BLaER1 treated with 17β-estradiol and CSF1 and Interleukin-3, amounts not matched to agents 10 nM and 100 nM (cell line): ENCODE data around the gene ZNF222.

Experiments used
- H3K27ac ChIP-seq, 11 experiments: shearing (Covaris generic); formaldehyde crosslinking; 2 replicates each; pipeline ENCODE4 v1.8.1; 2022
- H3K27me3 ChIP-seq, 11 experiments: shearing (Covaris generic); formaldehyde crosslinking; 2 replicates each; pipeline ENCODE4 v1.8.1; 2022
- H3K36me3 ChIP-seq, 11 experiments: shearing (Covaris generic); formaldehyde crosslinking; 2 replicates each; pipeline ENCODE4 v1.8.1; 2022
- H3K4me1 ChIP-seq, 10 experiments: shearing (Covaris generic); formaldehyde crosslinking; 2 replicates each; pipeline ENCODE4 v1.8.1; 2022
- H3K4me2 ChIP-seq, 11 experiments: shearing (Covaris generic); formaldehyde crosslinking; 2 replicates each; pipeline ENCODE4 v1.8.1; 2022
- H3K4me3 ChIP-seq, 10 experiments: shearing (Covaris generic); formaldehyde crosslinking; 2 replicates each; pipeline ENCODE4 v1.8.1; 2022
- H3K9ac ChIP-seq, 11 experiments: shearing (Covaris generic); formaldehyde crosslinking; 2 replicates each; pipeline ENCODE4 v1.8.1; 2022
- H3K9me3 ChIP-seq, 11 experiments: shearing (Covaris generic); formaldehyde crosslinking; replicated peaks in 1 of 11; 2 replicates each; pipeline ENCODE4 v1.8.1; 2022
- H4K20me1 ChIP-seq, 11 experiments: shearing (Covaris generic); formaldehyde crosslinking; 2 replicates each; pipeline ENCODE4 v1.8.1; 2022
- Cebpa-rat ChIP-seq, 11 experiments: shearing (Covaris generic); IDR thresholded peaks; 2 replicates each; pipeline ENCODE4 v1.8.1; 2022

The ZNF222 gene

DNA sequence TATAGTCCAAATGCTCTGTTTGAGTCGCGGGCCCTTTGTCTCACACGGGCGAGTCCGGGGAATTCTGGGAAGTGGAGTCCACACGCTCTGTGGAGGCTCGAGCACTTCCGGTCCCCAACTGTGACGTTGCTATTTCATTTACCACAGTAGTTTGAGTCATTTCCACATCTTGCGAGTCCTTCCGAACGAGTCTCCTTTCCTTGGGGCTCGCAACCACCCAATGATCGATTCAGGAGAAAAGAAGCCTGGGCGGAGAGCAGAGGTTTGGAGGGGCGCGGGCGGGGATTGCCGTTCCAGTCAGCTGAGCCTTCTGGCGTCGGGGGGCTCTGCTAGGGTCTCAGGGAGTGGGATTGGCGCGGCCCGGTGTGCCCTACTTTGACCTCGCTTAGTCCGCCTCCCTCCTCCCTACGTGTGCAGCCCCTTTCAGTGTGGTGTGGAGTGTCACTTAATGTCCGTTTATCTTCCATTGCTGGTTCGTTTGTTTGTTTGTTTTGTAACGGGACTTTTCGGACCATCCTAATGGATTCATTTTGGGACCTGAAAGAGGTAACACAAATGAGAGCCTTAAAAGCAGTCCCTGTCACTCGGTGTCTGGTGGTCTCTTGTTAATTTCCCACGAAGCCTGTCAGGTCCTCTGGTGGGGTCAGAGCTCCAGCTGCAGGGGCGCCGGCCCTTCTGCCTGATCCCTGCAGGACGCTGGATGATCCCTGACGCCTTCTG, at the start of gene ZNF222:
Gene ZNF222, plus strand, starts transcription at position 163 of the 720 bp plus-strand sequence. Its CDS starts 58 bp downstream, at position 221.
- H4K20me1 ChIP-seq, result no peaks in the 10 kb centered on the region
- H3K27ac ChIP-seq, result peak within 1 kb of the TSS; percentile 45 to 76 (median 73); a peak in 21 of 22 replicates
- H3K4me2 ChIP-seq, result peak within 1 kb of the TSS; percentile 64 to 87 (median 79)
- H3K9ac ChIP-seq, result peak within 1 kb of the TSS; percentile 54 to 81 (median 79)
- peaks cover 28 to 42% (median 37%) of the 10 kb centered on the region in 11 experiments for H3K36me3 ChIP-seq
- peak within 1 kb of the TSS; percentile 66 to 80 (median 72) for H3K4me3 ChIP-seq
- peaks cover 0 to 12% (median 0%) of the 10 kb centered on the region in 11 experiments; a peak in 2 of 22 replicates for H3K27me3 ChIP-seq
- TF ChIP-seq Cebpa-rat (IDR thresholded peaks at IDR 0.05), result no peak
- peaks cover 0 to 15% (median 7%) of the 10 kb centered on the region in 10 experiments; a peak in 8 of 20 replicates for H3K4me1 ChIP-seq
- H3K9me3 ChIP-seq, result peaks cover 61 to 80% (median 68%) of the 10 kb centered on the region in 11 experiments

DNA sequence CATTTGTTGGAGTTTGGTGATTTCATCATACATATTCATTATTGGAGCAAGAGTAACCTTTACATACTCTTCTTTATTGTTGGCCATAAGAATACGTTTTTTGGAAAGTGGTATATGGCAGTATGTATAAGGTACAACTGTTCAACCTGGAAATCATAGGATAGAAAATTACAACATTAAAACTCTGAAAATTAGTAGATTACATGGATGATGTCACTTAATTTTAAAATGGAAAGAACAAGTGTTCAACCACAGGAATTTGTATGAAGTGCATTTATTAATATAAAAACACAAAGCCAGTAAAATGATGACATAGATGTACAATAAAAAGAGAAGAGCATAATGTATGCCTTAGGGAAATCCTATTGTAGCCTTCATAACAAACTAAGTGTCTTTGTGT, 48.4 kb upstream of the ZNF222 start:
- no peaks in the 10 kb centered on the region for H4K20me1 ChIP-seq
- H3K27ac ChIP-seq, result no peak overlapping the region
- no peak for TF ChIP-seq Cebpa-rat (IDR thresholded peaks at IDR 0.05)

DNA sequence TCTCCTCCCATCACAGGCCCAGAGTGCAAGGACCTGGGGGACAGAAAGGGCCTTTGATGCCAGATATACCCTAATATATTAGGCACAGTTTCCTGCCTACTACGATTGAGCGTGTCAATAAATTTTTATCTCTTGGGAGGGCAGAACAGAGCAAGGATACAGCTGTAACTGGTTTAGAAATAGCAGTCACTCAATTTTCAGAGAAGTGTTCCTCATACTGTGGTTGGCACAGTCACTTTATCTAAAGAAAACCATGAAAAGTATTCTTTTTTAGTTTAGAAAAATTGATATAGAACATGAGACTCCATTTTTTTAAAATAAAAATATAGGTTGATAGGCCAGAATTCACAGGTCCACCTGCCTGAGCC, 41.7 kb upstream of the ZNF222 start:
- Histone ChIP-seq H3K27ac (peak overlapping the region in 4 of 11 experiments; percentile 20 to 64 (median 38); a peak in 2 of 22 replicates), H3K4me2 (peak overlapping the region; percentile 72 to 86 (median 78)), H3K9me3 (peaks cover 0 to 33% (median 10%) of the 10 kb centered on the region in 11 experiments; a peak in 11 of 22 replicates)

More for the DNA sequence above, 48.4 kb upstream of the ZNF222 start:
- Histone ChIP-seq H3K4me3 (no peak overlapping the region), H3K9me3 (peaks cover 21 to 51% (median 23%) of the 10 kb centered on the region in 11 experiments; a peak in 21 of 22 replicates), H3K4me2 (no peak overlapping the region), H3K4me1 (no peaks in the 10 kb centered on the region), H3K27me3 (no peaks in the 10 kb centered on the region), H3K9ac (no peak overlapping the region), H3K36me3 (no peaks in the 10 kb centered on the region)

DNA sequence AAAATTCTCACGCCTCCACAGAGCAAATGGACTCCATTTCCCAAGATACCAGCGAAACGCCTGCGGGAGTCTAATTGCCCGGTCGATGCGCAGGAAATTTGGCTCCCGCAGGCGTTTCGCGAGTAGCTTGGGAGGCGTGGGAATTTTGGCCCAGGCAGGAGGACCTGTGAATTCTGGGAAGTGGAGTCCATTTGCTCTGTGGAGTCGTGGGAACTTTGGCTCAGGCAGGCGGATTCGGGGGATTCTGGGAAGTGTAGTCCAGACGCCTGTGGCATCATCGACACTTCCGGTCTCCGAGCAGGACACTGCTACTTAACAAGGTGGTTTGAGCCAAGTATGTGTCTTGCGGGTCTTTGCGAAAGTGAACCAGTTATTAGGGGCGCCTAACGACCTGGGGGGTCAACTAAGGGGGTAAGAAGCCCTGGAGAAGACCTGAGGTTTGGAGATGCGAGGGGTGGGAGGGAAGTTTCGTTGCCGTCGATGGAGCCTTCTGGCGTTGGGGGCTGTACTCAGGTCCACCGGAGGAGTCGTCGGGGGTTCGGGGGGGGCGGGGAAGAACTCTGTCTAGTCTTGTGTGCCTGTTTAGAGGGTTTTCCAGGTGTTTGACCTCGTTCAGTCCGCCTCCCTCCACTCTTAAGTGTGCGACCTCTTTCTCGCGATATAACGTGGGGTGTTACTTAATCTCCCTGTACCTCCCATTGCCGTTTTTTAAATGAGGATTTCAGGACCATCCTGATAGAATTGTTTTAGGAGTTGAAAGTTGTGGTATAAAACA, 41.1 kb upstream of the ZNF222 start, which contains the start of gene ZNF155:
Gene ZNF155, plus strand, starts transcription at position 277 of the 775 bp plus-strand sequence. CDS start 4,356 bp downstream, outside the sequence.
- no peak for TF ChIP-seq Cebpa-rat (IDR thresholded peaks at IDR 0.05)
- Histone ChIP-seq H3K9me3 (peaks cover 0 to 35% (median 10%) of the 10 kb centered on the region in 11 experiments; a peak in 13 of 22 replicates), H3K27ac (peak within 1 kb of the TSS in 8 of 11 experiments; percentile 2 to 64 (median 34); a peak in 10 of 22 replicates), H3K27me3 (no peaks in the 10 kb centered on the region), H3K4me3 (peak within 1 kb of the TSS; percentile 59 to 73 (median 68)), H3K9ac (peak within 1 kb of the TSS in 10 of 11 experiments; percentile 62 to 78 (median 69); a peak in 21 of 22 replicates), H3K4me2 (peak within 1 kb of the TSS; percentile 72 to 86 (median 78)), H3K4me1 (peaks cover 3 to 18% (median 8%) of the 10 kb centered on the region in 10 experiments; a peak in 14 of 20 replicates), H4K20me1 (no peaks in the 10 kb centered on the region), H3K36me3 (peaks cover 2 to 14% (median 4%) of the 10 kb centered on the region in 11 experiments; a peak in 19 of 22 replicates)

More for the DNA sequence above, 41.7 kb upstream of the ZNF222 start:
- Histone ChIP-seq H3K27me3 (no peaks in the 10 kb centered on the region), H4K20me1 (no peaks in the 10 kb centered on the region), H3K4me1 (peaks cover 3 to 18% (median 8%) of the 10 kb centered on the region in 10 experiments; a peak in 14 of 20 replicates), H3K4me3 (peak overlapping the region; percentile 59 to 73 (median 68)), H3K36me3 (peaks cover 0 to 8% (median 0%) of the 10 kb centered on the region in 11 experiments; a peak in 6 of 22 replicates), H3K9ac (peak overlapping the region in 9 of 11 experiments; percentile 62 to 78 (median 67); a peak in 17 of 22 replicates)
- no peak for TF ChIP-seq Cebpa-rat (IDR thresholded peaks at IDR 0.05)

DNA sequence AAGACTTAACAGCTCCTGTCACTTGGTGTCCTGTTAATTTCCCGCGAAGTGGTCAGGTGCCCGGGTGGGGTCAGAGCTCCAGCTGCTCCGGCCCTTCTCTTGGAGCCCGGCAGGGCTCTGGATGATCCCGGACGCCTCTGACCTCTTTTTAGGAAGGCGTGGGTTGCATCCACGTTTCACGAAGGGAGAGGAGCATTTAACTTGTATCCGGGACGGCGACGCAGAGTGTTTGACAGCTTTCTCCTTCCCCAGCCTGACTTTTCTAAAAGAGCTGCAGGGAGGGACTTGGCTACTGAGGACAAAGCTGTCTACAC, 40.5 kb upstream of the ZNF222 start:
- Histone ChIP-seq H3K36me3 (peaks cover 8 to 19% (median 9%) of the 10 kb centered on the region in 11 experiments; a peak in 20 of 22 replicates), H3K4me2 (peak overlapping the region; percentile 72 to 86 (median 78)), H3K27ac (peak overlapping the region in 5 of 11 experiments; percentile 2 to 45 (median 32); a peak in 3 of 22 replicates), H3K27me3 (no peaks in the 10 kb centered on the region), H4K20me1 (no peaks in the 10 kb centered on the region), H3K9me3 (peaks cover 4 to 41% (median 10%) of the 10 kb centered on the region in 11 experiments; a peak in 16 of 22 replicates), H3K9ac (peak overlapping the region in 10 of 11 experiments; percentile 62 to 78 (median 69); a peak in 20 of 22 replicates), H3K4me3 (peak overlapping the region; percentile 59 to 73 (median 68)), H3K4me1 (peaks cover 3 to 18% (median 8%) of the 10 kb centered on the region in 10 experiments; a peak in 14 of 20 replicates)
- TF ChIP-seq Cebpa-rat (IDR thresholded peaks at IDR 0.05), result no peak

DNA sequence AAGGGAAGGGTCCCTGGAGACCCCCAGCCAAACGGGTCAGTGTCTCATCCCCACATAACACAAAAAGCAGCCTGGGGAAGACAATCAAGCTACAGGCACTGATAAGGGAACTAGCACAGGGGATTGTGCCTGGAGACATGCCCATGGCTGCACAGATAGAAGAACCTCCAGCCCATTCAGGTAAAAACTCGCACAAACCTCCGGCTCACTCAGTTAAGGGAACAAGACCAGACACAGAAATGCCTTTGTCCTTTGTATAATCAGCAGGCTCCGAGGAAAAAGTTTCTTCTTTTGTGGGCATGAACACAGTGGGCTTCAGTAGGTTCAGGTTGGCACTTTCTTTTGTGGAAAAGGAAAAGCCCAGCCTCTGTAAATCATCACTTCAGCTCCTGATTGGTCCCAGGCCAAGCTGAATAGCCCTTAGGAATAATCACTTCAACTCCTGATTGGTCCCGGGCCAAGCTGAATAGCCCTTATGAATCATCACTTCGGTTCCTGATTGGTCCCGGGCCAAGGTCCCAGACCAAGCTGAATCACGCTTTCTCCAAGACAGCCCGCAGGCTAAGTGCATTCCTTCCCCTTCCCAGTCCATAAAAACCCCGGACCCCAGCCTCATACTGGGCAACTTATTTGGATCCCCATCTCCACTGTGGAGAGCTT, 27.4 kb upstream of the ZNF222 start:
- H3K4me3 ChIP-seq, result no peak overlapping the region
- H3K27ac ChIP-seq, result no peak overlapping the region
- H3K9me3 ChIP-seq, result peaks cover 0 to 12% (median 5%) of the 10 kb centered on the region in 11 experiments; a peak in 8 of 22 replicates
- H3K4me1 ChIP-seq, result peaks cover 4 to 8% (median 6%) of the 10 kb centered on the region in 10 experiments; a peak in 12 of 20 replicates
- peaks cover 31 to 55% (median 47%) of the 10 kb centered on the region in 11 experiments for H3K36me3 ChIP-seq
- no peaks in the 10 kb centered on the region for H3K27me3 ChIP-seq
- H3K4me2 ChIP-seq, result no peak overlapping the region
- no peak overlapping the region for H3K9ac ChIP-seq
- no peaks in the 10 kb centered on the region for H4K20me1 ChIP-seq
- TF ChIP-seq Cebpa-rat (IDR thresholded peaks at IDR 0.05), result no peak

DNA sequence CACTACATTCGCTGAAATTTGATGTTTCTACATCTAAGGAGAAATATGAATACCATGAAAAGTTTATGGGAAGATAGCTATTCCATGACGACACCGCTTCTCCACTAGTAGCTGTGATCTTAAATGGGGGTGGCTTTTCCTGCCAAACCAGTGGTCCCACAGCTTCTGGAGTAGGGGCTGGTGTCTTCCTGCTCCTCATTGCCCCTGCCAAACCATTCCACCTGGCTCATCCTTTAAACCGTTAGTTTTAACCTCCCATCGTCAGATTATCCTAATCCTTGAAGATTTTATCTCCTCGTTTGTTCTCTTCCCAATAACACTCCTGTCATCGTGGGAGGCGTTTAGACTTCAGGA, 23.0 kb upstream of the ZNF222 start:
- Histone ChIP-seq H3K9ac (peak overlapping the region; percentile 78 to 90 (median 82)), H3K4me3 (peak overlapping the region; percentile 75 to 99 (median 88)), H3K4me1 (peaks cover 14 to 28% (median 17%) of the 10 kb centered on the region in 10 experiments), H3K27me3 (no peaks in the 10 kb centered on the region), H4K20me1 (no peaks in the 10 kb centered on the region), H3K9me3 (peaks cover 25 to 39% (median 26%) of the 10 kb centered on the region in 11 experiments), H3K27ac (peak overlapping the region; percentile 66 to 93 (median 80)), H3K36me3 (peaks cover 20 to 34% (median 24%) of the 10 kb centered on the region in 11 experiments), H3K4me2 (peak overlapping the region; percentile 75 to 96 (median 88))
- no peak for TF ChIP-seq Cebpa-rat (IDR thresholded peaks at IDR 0.05)
